Stimulated activated memory B cell treated with anti-CD40 and anti-IgM and Interleukin-4, amounts not matched to agents 10 μg/mL and 1 μg/mL and 100 μg/mL, for 72 hours (primary cell): Measurements from ENCODE around the gene TANGO6.

Source experiments
- ATAC-seq: fragments of 150-1000 bp; cut with Tn5 transposase; 2 replicates; pipeline ENCODE4 v1.10.0; 2021
- H3K27ac Mint-ChIP-seq: one replicate; pipeline ENCODE4 v1.8.0; 2022; ENCODE audit warnings: mild to moderate bottlenecking, mixed read lengths
- H3K27me3 Mint-ChIP-seq: one replicate; pipeline ENCODE4 v1.8.0; 2022; ENCODE audit warnings: mixed read lengths
- H3K36me3 Mint-ChIP-seq: one replicate; pipeline ENCODE4 v1.8.0; 2022; ENCODE audit warnings: mixed read lengths
- H3K4me1 Mint-ChIP-seq: one replicate; pipeline ENCODE4 v1.8.0; 2022; ENCODE audit warnings: mixed read lengths
- H3K4me3 Mint-ChIP-seq: one replicate; pipeline ENCODE4 v1.8.0; 2022; ENCODE audit warnings: mild to moderate bottlenecking, moderate library complexity, mixed read lengths
- H3K9me3 Mint-ChIP-seq: one replicate; pipeline ENCODE4 v1.8.0; 2022; ENCODE audit warnings: mixed read lengths

TANGO6 gene

GRCh38 chr16:69088684-69089083 lies 245.4 kb downstream of the TANGO6 start:
- Mint-ChIP-seq H3K9me3 (no peaks in the 10 kb centered on the region), H3K27ac (no peak overlapping the region), H3K36me3 (peaks cover 25% of the 10 kb centered on the region), H3K4me1 (peaks cover 7% of the 10 kb centered on the region), H3K4me3 (no peak overlapping the region), H3K27me3 (no peaks in the 10 kb centered on the region)
- ATAC-seq = no peak

- H3K4me1 Mint-ChIP-seq = peaks cover 13% of the 10 kb centered on the region
- no peak overlapping the region for H3K4me3 Mint-ChIP-seq
- no peak overlapping the region for H3K27ac Mint-ChIP-seq
- peaks cover 20% of the 10 kb centered on the region for H3K36me3 Mint-ChIP-seq
- ATAC-seq = peak; percentile 56
- H3K27me3 Mint-ChIP-seq = no peaks in the 10 kb centered on the region
- no peaks in the 10 kb centered on the region for H3K9me3 Mint-ChIP-seq
Observed at GRCh38 chr16:69089091-69089910, 246.0 kb downstream of the TANGO6 start.

- H3K36me3 Mint-ChIP-seq = no peaks in the 10 kb centered on the region
- no peaks in the 10 kb centered on the region for H3K27me3 Mint-ChIP-seq
- H3K27ac Mint-ChIP-seq = no peak overlapping the region
- no peaks in the 10 kb centered on the region for H3K9me3 Mint-ChIP-seq
- no peak overlapping the region for H3K4me3 Mint-ChIP-seq
- ATAC-seq = peak; percentile 71
- H3K4me1 Mint-ChIP-seq = peaks cover 15% of the 10 kb centered on the region
Observed at GRCh38 chr16:69093974-69094373, 250.6 kb downstream of the TANGO6 start.

GRCh38 chr16:69094501-69094900 lies 251.2 kb downstream of the TANGO6 start:
- peaks cover 15% of the 10 kb centered on the region for H3K4me1 Mint-ChIP-seq
- H3K27ac Mint-ChIP-seq = no peak overlapping the region
- peak; percentile 27 for ATAC-seq
- no peaks in the 10 kb centered on the region for H3K27me3 Mint-ChIP-seq
- no peaks in the 10 kb centered on the region for H3K9me3 Mint-ChIP-seq
- H3K36me3 Mint-ChIP-seq = no peaks in the 10 kb centered on the region
- peak overlapping the region; percentile 31 for H3K4me3 Mint-ChIP-seq

GRCh38 chr16:69095193-69095592 lies 251.9 kb downstream of the TANGO6 start:
- Mint-ChIP-seq H3K27ac (no peak overlapping the region), H3K27me3 (no peaks in the 10 kb centered on the region), H3K4me1 (peaks cover 15% of the 10 kb centered on the region), H3K9me3 (no peaks in the 10 kb centered on the region), H3K4me3 (no peak overlapping the region), H3K36me3 (no peaks in the 10 kb centered on the region)
- no peak for ATAC-seq

- H3K36me3 Mint-ChIP-seq = no peaks in the 10 kb centered on the region
- ATAC-seq = no peak
- H3K27me3 Mint-ChIP-seq = peaks cover 30% of the 10 kb centered on the region
- H3K4me3 Mint-ChIP-seq = no peak overlapping the region
- H3K4me1 Mint-ChIP-seq = peaks cover under 1% of the 10 kb centered on the region
- no peak overlapping the region for H3K27ac Mint-ChIP-seq
- no peaks in the 10 kb centered on the region for H3K9me3 Mint-ChIP-seq
Observed at GRCh38 chr16:69100071-69100691, 256.9 kb downstream of the TANGO6 start.

GRCh38 chr16:69105501-69106361 lies 262.4 kb downstream of the TANGO6 start, which contains the start of gene HAS3:
Gene HAS3 (plus strand): TSS chr16:69105653. CDS start chr16:69109396, 3,743 bp downstream.
- Mint-ChIP-seq H3K27ac (no peak within 1 kb of the TSS), H3K36me3 (peaks cover 15% of the 10 kb centered on the region), H3K4me3 (peak within 1 kb of the TSS; percentile 88), H3K27me3 (peaks cover 76% of the 10 kb centered on the region), H3K4me1 (peaks cover 26% of the 10 kb centered on the region), H3K9me3 (no peaks in the 10 kb centered on the region)
- peak; percentile 63 for ATAC-seq

- peaks cover 17% of the 10 kb centered on the region for H3K36me3 Mint-ChIP-seq
- H3K4me1 Mint-ChIP-seq = peaks cover 26% of the 10 kb centered on the region
- no peak overlapping the region for H3K27ac Mint-ChIP-seq
- no peaks in the 10 kb centered on the region for H3K9me3 Mint-ChIP-seq
- H3K4me3 Mint-ChIP-seq = peak overlapping the region; percentile 68
- ATAC-seq = peak; percentile 10
- H3K27me3 Mint-ChIP-seq = peaks cover 76% of the 10 kb centered on the region
Observed at GRCh38 chr16:69106491-69107315, 263.4 kb downstream of the TANGO6 start.

GRCh38 chr16:69107316-69107962 lies 264.1 kb downstream of the TANGO6 start:
- peaks cover 26% of the 10 kb centered on the region for H3K4me1 Mint-ChIP-seq
- no peak overlapping the region for H3K27ac Mint-ChIP-seq
- H3K4me3 Mint-ChIP-seq = peak overlapping the region; percentile 68
- peaks cover 22% of the 10 kb centered on the region for H3K36me3 Mint-ChIP-seq
- H3K9me3 Mint-ChIP-seq = no peaks in the 10 kb centered on the region
- ATAC-seq = no peak
- peaks cover 73% of the 10 kb centered on the region for H3K27me3 Mint-ChIP-seq

- H3K4me3 Mint-ChIP-seq = no peak overlapping the region
- no peak for ATAC-seq
- peaks cover 22% of the 10 kb centered on the region for H3K36me3 Mint-ChIP-seq
- peaks cover 33% of the 10 kb centered on the region for H3K4me1 Mint-ChIP-seq
- H3K27ac Mint-ChIP-seq = no peak overlapping the region
- peaks cover 65% of the 10 kb centered on the region for H3K27me3 Mint-ChIP-seq
- no peaks in the 10 kb centered on the region for H3K9me3 Mint-ChIP-seq
Observed at GRCh38 chr16:69108064-69108904, 265.0 kb downstream of the TANGO6 start.

- ATAC-seq = no peak
- H3K27me3 Mint-ChIP-seq = peaks cover 59% of the 10 kb centered on the region
- peaks cover 33% of the 10 kb centered on the region for H3K4me1 Mint-ChIP-seq
- H3K9me3 Mint-ChIP-seq = no peaks in the 10 kb centered on the region
- no peak overlapping the region for H3K4me3 Mint-ChIP-seq
- H3K36me3 Mint-ChIP-seq = peaks cover 22% of the 10 kb centered on the region
- H3K27ac Mint-ChIP-seq = no peak overlapping the region
Observed at GRCh38 chr16:69108905-69109252, 265.5 kb downstream of the TANGO6 start.

GRCh38 chr16:69109486-69110270 lies 266.3 kb downstream of the TANGO6 start:
- peaks cover 51% of the 10 kb centered on the region for H3K27me3 Mint-ChIP-seq
- H3K36me3 Mint-ChIP-seq = peaks cover 25% of the 10 kb centered on the region
- H3K27ac Mint-ChIP-seq = no peak overlapping the region

GRCh38 chr16:69110406-69110805 lies 267.1 kb downstream of the TANGO6 start:
- H3K36me3 Mint-ChIP-seq = peaks cover 30% of the 10 kb centered on the region
- ATAC-seq = no peak
- H3K27me3 Mint-ChIP-seq = peaks cover 44% of the 10 kb centered on the region
- peaks cover 31% of the 10 kb centered on the region for H3K4me1 Mint-ChIP-seq
- no peaks in the 10 kb centered on the region for H3K9me3 Mint-ChIP-seq
- H3K4me3 Mint-ChIP-seq = no peak overlapping the region
- no peak overlapping the region for H3K27ac Mint-ChIP-seq

More at GRCh38 chr16:69109486-69110270, 266.3 kb downstream of the TANGO6 start:
- no peak for ATAC-seq
- Mint-ChIP-seq H3K4me3 (no peak overlapping the region), H3K4me1 (peaks cover 33% of the 10 kb centered on the region), H3K9me3 (no peaks in the 10 kb centered on the region)
